Measurements from ENCODE around the gene RALGAPA1.

The RALGAPA1 gene

DNA sequence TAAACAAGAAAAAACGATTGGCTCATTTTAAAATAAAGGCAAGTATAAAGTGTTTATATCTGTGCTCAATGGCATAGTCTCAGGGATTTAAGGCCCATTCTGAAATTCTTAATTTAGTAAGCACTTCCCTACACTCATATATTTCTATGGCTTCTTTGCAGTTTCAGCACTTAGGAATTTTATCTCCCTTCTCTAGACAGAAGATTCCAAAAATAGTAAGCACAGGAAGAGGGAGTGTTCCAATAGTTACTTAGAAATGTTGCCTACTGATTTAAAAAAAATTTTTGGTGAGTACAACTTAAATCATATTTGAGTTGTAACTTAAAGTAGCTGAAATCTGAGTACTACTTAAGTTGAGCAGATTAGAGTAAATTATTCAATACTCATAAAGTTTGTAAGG, 255.3 kb downstream of the RALGAPA1 start:
- Histone ChIP-seq H3K27ac (ENCODE audit: low read depth, low read length, poor library complexity, severe bottlenecking) (no peak overlapping the region), H3F3A (ENCODE audit: insufficient read depth, low read length) (peaks cover 1% of the 10 kb centered on the region; the same call in 1 of the 2 replicates), H3K4me3 (ENCODE audit: low read depth, low read length, poor library complexity, severe bottlenecking) (no peak overlapping the region), H3K79me2 (ENCODE audit: insufficient read depth, low read length) (no peaks in the 10 kb centered on the region), H4K20me1 (ENCODE audit: insufficient read depth, low read length) (no peaks in the 10 kb centered on the region), H3K9ac (ENCODE audit: low read length) (no peak overlapping the region), H3K36me3 (ENCODE audit: insufficient read depth, low read length) (no peaks in the 10 kb centered on the region), H3K4me2 (ENCODE audit: low read length) (no peak overlapping the region), H3K27me3 (ENCODE audit: insufficient read depth, low read length) (no peaks in the 10 kb centered on the region), H2AFZ (ENCODE audit: low read length) (no peak overlapping the region), H3K9me2 (ENCODE audit: low read depth, low read length) (no peaks in the 10 kb centered on the region), H3K9me3 (ENCODE audit: low read length) (no peaks in the 10 kb centered on the region), H3K4me1 (ENCODE audit: insufficient read depth, low read length, severe bottlenecking) (no peaks in the 10 kb centered on the region)
- TF ChIP-seq, protein P1, sequence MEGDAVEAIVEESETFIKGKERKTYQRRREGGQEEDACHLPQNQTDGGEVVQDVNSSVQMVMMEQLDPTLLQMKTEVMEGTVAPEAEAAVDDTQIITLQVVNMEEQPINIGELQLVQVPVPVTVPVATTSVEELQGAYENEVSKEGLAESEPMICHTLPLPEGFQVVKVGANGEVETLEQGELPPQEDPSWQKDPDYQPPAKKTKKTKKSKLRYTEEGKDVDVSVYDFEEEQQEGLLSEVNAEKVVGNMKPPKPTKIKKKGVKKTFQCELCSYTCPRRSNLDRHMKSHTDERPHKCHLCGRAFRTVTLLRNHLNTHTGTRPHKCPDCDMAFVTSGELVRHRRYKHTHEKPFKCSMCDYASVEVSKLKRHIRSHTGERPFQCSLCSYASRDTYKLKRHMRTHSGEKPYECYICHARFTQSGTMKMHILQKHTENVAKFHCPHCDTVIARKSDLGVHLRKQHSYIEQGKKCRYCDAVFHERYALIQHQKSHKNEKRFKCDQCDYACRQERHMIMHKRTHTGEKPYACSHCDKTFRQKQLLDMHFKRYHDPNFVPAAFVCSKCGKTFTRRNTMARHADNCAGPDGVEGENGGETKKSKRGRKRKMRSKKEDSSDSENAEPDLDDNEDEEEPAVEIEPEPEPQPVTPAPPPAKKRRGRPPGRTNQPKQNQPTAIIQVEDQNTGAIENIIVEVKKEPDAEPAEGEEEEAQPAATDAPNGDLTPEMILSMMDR (IDR thresholded peaks at IDR 0.05; ENCODE audit: low read length), result no peak
- TF ChIP-seq EZH2 (IDR thresholded peaks at IDR 0.05; ENCODE audit: borderline replicate concordance, low read length), result no peak

DNA sequence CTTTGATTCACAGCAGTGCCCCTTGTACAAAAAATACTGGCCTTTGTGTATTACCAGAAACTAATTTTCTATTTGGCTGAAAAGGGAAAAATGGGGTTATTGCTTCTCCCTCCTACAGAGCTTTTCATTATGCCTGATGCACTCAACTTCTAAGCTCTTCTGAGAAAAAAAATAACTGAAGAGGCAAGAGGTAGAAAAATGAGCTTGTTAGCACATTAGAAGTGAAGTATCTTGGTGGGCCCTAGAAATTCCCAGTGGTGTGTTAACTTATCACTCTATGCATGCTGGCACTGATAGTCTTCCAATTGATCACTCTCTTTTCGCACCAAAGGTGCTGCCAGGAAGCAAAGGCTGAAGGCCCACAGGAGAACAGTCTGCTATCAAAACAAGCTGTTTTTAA, 258.0 kb downstream of the RALGAPA1 start:
- H3K9me2 ChIP-seq (ENCODE audit: low read depth, low read length), result no peaks in the 10 kb centered on the region
- H3K4me3 ChIP-seq (ENCODE audit: low read depth, low read length, poor library complexity, severe bottlenecking), result no peak overlapping the region
- peaks cover 3% of the 10 kb centered on the region; the same call in 1 of the 2 replicates for H3F3A ChIP-seq (ENCODE audit: insufficient read depth, low read length)
- H3K79me2 ChIP-seq (ENCODE audit: insufficient read depth, low read length), result no peaks in the 10 kb centered on the region
- TF ChIP-seq EZH2 (IDR thresholded peaks at IDR 0.05; ENCODE audit: borderline replicate concordance, low read length), result no peak
- TF ChIP-seq, protein P1 (IDR thresholded peaks at IDR 0.05; ENCODE audit: low read length), result no peak
- H3K27ac ChIP-seq (ENCODE audit: low read depth, low read length, poor library complexity, severe bottlenecking), result no peak overlapping the region
- H3K9ac ChIP-seq (ENCODE audit: low read length), result no peak overlapping the region
- H3K4me1 ChIP-seq (ENCODE audit: insufficient read depth, low read length, severe bottlenecking), result no peaks in the 10 kb centered on the region
- no peaks in the 10 kb centered on the region for H3K9me3 ChIP-seq (ENCODE audit: low read length)
- no peak overlapping the region for H2AFZ ChIP-seq (ENCODE audit: low read length)
- no peaks in the 10 kb centered on the region for H4K20me1 ChIP-seq (ENCODE audit: insufficient read depth, low read length)
- no peak overlapping the region for H3K4me2 ChIP-seq (ENCODE audit: low read length)
- no peaks in the 10 kb centered on the region for H3K27me3 ChIP-seq (ENCODE audit: insufficient read depth, low read length)
- no peaks in the 10 kb centered on the region for H3K36me3 ChIP-seq (ENCODE audit: insufficient read depth, low read length)

DNA sequence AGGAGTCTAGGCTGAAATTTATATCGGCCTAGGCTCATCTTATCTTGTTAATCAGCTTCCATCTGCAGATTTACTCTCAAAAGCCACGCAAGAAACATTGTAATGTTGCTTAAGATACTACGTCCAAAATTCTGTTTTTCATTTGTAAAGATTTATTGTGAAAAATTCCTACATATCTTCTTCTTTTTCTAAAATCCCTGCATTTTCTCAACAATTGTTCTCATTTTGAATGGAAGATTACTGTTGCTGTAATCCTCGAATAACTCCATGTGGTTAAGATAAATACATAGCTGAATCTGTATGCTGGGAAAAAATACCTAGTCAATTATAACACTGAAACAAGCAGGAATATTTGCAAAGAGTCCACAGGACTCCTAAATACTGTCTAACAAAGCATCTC, 259.5 kb downstream of the RALGAPA1 start:
- no peak overlapping the region for H3K4me3 ChIP-seq (ENCODE audit: low read depth, low read length, poor library complexity, severe bottlenecking)
- no peak overlapping the region for H3K9ac ChIP-seq (ENCODE audit: low read length)
- no peak overlapping the region for H3K27ac ChIP-seq (ENCODE audit: low read depth, low read length, poor library complexity, severe bottlenecking)
- H3K27me3 ChIP-seq (ENCODE audit: insufficient read depth, low read length), result no peaks in the 10 kb centered on the region
- no peak for TF ChIP-seq EZH2 (IDR thresholded peaks at IDR 0.05; ENCODE audit: borderline replicate concordance, low read length)
- TF ChIP-seq, protein P1 (IDR thresholded peaks at IDR 0.05; ENCODE audit: low read length), result no peak
- H3F3A ChIP-seq (ENCODE audit: insufficient read depth, low read length), result peaks cover 3% of the 10 kb centered on the region; the same call in 1 of the 2 replicates
- no peak overlapping the region for H3K4me2 ChIP-seq (ENCODE audit: low read length)
- no peaks in the 10 kb centered on the region for H3K9me3 ChIP-seq (ENCODE audit: low read length)
- no peaks in the 10 kb centered on the region for H3K4me1 ChIP-seq (ENCODE audit: insufficient read depth, low read length, severe bottlenecking)
- no peak overlapping the region for H2AFZ ChIP-seq (ENCODE audit: low read length)
- no peaks in the 10 kb centered on the region for H3K36me3 ChIP-seq (ENCODE audit: insufficient read depth, low read length)
- H3K79me2 ChIP-seq (ENCODE audit: insufficient read depth, low read length), result no peaks in the 10 kb centered on the region
- no peaks in the 10 kb centered on the region for H3K9me2 ChIP-seq (ENCODE audit: low read depth, low read length)
- no peaks in the 10 kb centered on the region for H4K20me1 ChIP-seq (ENCODE audit: insufficient read depth, low read length)
